Liver (tissue), 9 donors: Measurements from ENCODE around the gene ADGRB2. TPM values are rescaled to one million over a fixed set of nuclear protein-coding genes. Genes with fewer than 3 reads are reported as not detected.

ENCODE experiments used
- DNase-seq: peaks from one replicate; pipeline ENCODE4 v3.0.0-alpha.2; 2017; ENCODE audit warnings: low spot score
- H3K27ac ChIP-seq, 2 donors: one replicate each; pipeline ENCODE4 v1.7.0; 2013; ENCODE audit warnings: inconsistent platforms in 2 of 2, low read length in 2 of 2, control low read depth in 1 of 2, low read depth in 1 of 2, mild to moderate bottlenecking in 1 of 2
- H3K27me3 ChIP-seq, 4 donors: one replicate each; pipeline versions ENCODE4 v1.6.1 to v1.7.0; 2013; ENCODE audit warnings: low read length in 3 of 4, inconsistent platforms in 1 of 4, mild to moderate bottlenecking in 1 of 4, moderate library complexity in 1 of 4; ENCODE audit not compliant: control insufficient read depth in 4 of 4, insufficient read depth in 4 of 4
- H3K36me3 ChIP-seq, 4 donors: one replicate each; pipeline versions ENCODE4 v1.6.1 to v1.7.0; 2013; ENCODE audit warnings: low read length in 3 of 4, mild to moderate bottlenecking in 3 of 4, low read depth in 1 of 4, moderate library complexity in 1 of 4; ENCODE audit not compliant: control insufficient read depth in 4 of 4, insufficient read depth in 3 of 4
- H3K4me1 ChIP-seq, 4 donors: one replicate each; pipeline versions ENCODE4 v1.6.1 to v1.7.0; 2013; ENCODE audit warnings: low read length in 3 of 4, mild to moderate bottlenecking in 3 of 4, moderate library complexity in 1 of 4; ENCODE audit not compliant: control insufficient read depth in 4 of 4, insufficient read depth in 4 of 4
- H3K4me3 ChIP-seq, 3 donors: one replicate each; pipeline versions ENCODE4 v1.6.1 to v1.7.0; 2013; ENCODE audit warnings: low read length in 3 of 3, control low read depth in 1 of 3, low read depth in 1 of 3, mild to moderate bottlenecking in 1 of 3
- H3K9ac ChIP-seq, 2 donors: one replicate each; pipeline ENCODE4 v1.7.0; 2013; ENCODE audit warnings: low read length in 2 of 2, mild to moderate bottlenecking in 2 of 2, moderate library complexity in 2 of 2, control low read depth in 1 of 2, low read depth in 1 of 2
- H3K9me3 ChIP-seq, 4 donors: one replicate each; pipeline versions ENCODE4 v1.6.1 to v1.7.0; 2013; ENCODE audit warnings: low read length in 3 of 4; ENCODE audit not compliant: control insufficient read depth in 4 of 4
- EGR1 ChIP-seq, 2 donors: IDR thresholded peaks; 2 replicates each; pipeline ENCODE4 v1.6.1; 2016 to 2018; ENCODE audit warnings: antibody characterized with exemption in 2 of 2, low read depth in 2 of 2
- FOXA1 ChIP-seq: IDR thresholded peaks from 2 replicates; pipeline ENCODE4 v1.6.1; 2016; ENCODE audit warnings: antibody characterized with exemption
- FOXA2 ChIP-seq: IDR thresholded peaks from 2 replicates; pipeline ENCODE4 v1.6.1; 2016; ENCODE audit warnings: antibody characterized with exemption
- GABPA ChIP-seq, 2 donors: IDR thresholded peaks in 1 of 2; conservative IDR thresholded peaks in 1 of 2; 2 replicates each; pipeline ENCODE4 v1.6.1; 2016; ENCODE audit warnings: antibody characterized with exemption in 2 of 2, mild to moderate bottlenecking in 1 of 2, moderate library complexity in 1 of 2
- HNF4A ChIP-seq, 2 donors: conservative IDR thresholded peaks; 2 replicates each; pipeline ENCODE4 v1.6.1; 2016; ENCODE audit warnings: antibody characterized with exemption in 2 of 2, mild to moderate bottlenecking in 2 of 2
- HNF4G ChIP-seq: IDR thresholded peaks from 2 replicates; pipeline ENCODE4 v1.6.1; 2016; ENCODE audit warnings: antibody characterized with exemption
- JUND ChIP-seq, 2 donors: IDR thresholded peaks; 2 replicates each; pipeline ENCODE4 v1.6.1; 2016; ENCODE audit warnings: antibody characterized with exemption in 2 of 2
- NR2F2 ChIP-seq: IDR thresholded peaks from 2 replicates; pipeline ENCODE4 v1.6.1; 2016; ENCODE audit warnings: antibody characterized with exemption
- RAD21 ChIP-seq, 2 donors: IDR thresholded peaks; 2 replicates each; pipeline ENCODE4 v1.6.1; 2016; ENCODE audit warnings: antibody characterized with exemption in 2 of 2, mild to moderate bottlenecking in 2 of 2
- RXRA ChIP-seq, 2 donors: IDR thresholded peaks; 2 replicates each; pipeline ENCODE4 v1.6.1; 2017 to 2018; ENCODE audit warnings: antibody characterized with exemption in 2 of 2, mild to moderate bottlenecking in 1 of 2
- TAF1 ChIP-seq: conservative IDR thresholded peaks from 2 replicates; pipeline ENCODE4 v1.6.1; 2016; ENCODE audit warnings: antibody characterized with exemption, mild to moderate bottlenecking
- YY1 ChIP-seq: IDR thresholded peaks from 2 replicates; pipeline ENCODE4 v1.6.1; 2016; ENCODE audit warnings: antibody characterized with exemption, mild to moderate bottlenecking
- WGBS: extraction: QIAGEN DNeasy Blood & Tissue Kit; methylation state at CpG from one replicate; pipeline ENCODE4 v1.1.7; 2013; 5-methylcytosine and 5-hydroxymethylcytosine counted together
- polyA plus RNA-seq, 2 donors: library from polyadenylated mRNA; stranded (reverse) in 1 of 2; unstranded in 1 of 2; fragments of 200-250 nt in 1 of 2; fragments of >200 nt in 1 of 2; fragmentation: Nextera tagmentation in 1 of 2; extraction: Ambion mirVana in 1 of 2; gene quantifications; one replicate each; pipeline versions ENCODE4 v1.2.1 to v1.2.3, GENCODE V29; 2013 to 2015
- total RNA-seq, 2 donors: library from RNA; depleted of rRNA; stranded (reverse); fragments of >200 nt; gene quantifications; one replicate each; pipeline ENCODE4 v1.2.3, GENCODE V29; 2014
- TF ChIP-seq, protein P1 (sequence below): IDR thresholded peaks from 2 replicates; pipeline ENCODE4 v1.6.1; 2016; ENCODE audit warnings: antibody characterized with exemption, mild to moderate bottlenecking
- TF ChIP-seq, protein P2 (sequence below): IDR thresholded peaks from 2 replicates; pipeline ENCODE4 v1.6.1; 2016; ENCODE audit warnings: antibody characterized with exemption
- TF ChIP-seq, protein P3 (sequence below): IDR thresholded peaks from 2 replicates; pipeline ENCODE4 v1.6.1; 2016; ENCODE audit warnings: antibody characterized with exemption
- TF ChIP-seq, protein P4 (sequence below): IDR thresholded peaks from 2 replicates; pipeline ENCODE4 v1.6.1; 2016; ENCODE audit warnings: antibody characterized with exemption
- donor health status: healthy.
- donor health status: healthy.
- donor health status: healthy.
- donor health status: healthy.
- donor health status: healthy.

The ADGRB2 gene
- total and polyA plus RNA-seq, 4 donors = under 0.01 to 0.05 (median 0.05) TPM; not detected in 1

DNA sequence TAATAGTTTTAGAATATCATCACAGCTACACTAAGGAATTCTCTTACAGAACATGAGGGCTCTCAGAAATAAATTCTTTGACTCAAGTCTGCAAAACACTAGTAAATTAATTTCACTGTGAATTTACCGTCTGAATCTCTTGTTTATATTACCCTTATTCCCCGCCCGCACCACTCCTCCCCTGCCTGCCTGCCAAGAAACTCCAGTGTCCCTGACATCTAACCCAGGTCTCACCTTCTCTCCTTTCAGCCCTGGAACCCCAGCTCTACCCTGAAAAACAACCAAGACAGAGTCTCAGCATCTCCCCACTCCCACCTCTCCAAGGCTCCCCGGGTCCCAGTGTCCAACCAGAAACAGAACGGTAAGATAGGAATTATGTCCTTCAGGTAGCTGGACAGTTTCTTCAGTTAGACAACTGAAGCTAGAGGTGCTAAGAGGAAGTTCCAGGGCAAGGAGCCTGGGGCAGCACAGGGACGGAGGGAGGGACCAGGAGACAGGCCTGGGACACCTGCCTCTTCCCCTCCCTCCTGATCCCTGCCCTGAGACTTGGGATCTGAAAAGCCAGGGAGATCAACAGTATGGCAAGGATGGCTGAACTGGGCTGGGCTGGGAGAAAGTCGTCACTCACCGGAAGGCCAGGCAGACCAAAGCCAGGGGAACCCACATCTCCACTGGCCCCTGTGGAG is 75.8 kb downstream of the ADGRB2 start:
- no peaks in the 10 kb centered on the region for H3K36me3 ChIP-seq

DNA sequence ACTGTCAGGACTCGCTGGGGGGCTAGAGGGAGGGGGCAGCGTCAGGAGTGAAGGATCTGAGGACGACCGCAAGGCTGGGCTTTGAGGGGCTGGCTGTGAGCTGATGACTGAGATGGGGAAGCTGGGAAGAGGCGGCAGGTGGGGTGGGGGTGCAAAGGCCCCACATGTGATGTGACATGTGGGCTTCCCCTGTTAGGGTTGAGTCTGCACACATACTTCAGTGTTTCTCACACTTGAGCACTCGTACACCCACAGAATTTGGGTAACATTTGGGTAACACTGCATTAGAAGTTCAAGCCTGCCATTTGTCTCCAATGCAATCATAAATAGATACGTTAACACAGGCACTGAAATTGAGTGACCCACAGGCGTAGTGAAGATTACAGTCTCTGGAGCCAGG is 76.5 kb downstream of the ADGRB2 start:
- H3K27me3 ChIP-seq = no peaks in the 10 kb centered on the region
- WGBS = 83% methylated on average over 8 of the region's 8 CpGs
- no peak for DNase-seq

More for the DNA sequence above, 75.8 kb downstream of the ADGRB2 start:
- TF ChIP-seq GABPA (IDR thresholded peaks at IDR 0.05 in 1 of 2, conservative IDR thresholded peaks at IDR 0.05 in 1 of 2) = no peak
- no peak for TF ChIP-seq HNF4G
- TF ChIP-seq YY1 = no peak
- no peak for TF ChIP-seq TAF1
- TF ChIP-seq FOXA2 = no peak
- TF ChIP-seq JUND (IDR thresholded peaks at IDR 0.05) = no peak
- TF ChIP-seq EGR1 (IDR thresholded peaks at IDR 0.05; ENCODE audit: low read depth in 2 of 2) = no peak
- TF ChIP-seq NR2F2 = no peak
- no peak for TF ChIP-seq RAD21 (IDR thresholded peaks at IDR 0.05)
- TF ChIP-seq, protein P1, sequence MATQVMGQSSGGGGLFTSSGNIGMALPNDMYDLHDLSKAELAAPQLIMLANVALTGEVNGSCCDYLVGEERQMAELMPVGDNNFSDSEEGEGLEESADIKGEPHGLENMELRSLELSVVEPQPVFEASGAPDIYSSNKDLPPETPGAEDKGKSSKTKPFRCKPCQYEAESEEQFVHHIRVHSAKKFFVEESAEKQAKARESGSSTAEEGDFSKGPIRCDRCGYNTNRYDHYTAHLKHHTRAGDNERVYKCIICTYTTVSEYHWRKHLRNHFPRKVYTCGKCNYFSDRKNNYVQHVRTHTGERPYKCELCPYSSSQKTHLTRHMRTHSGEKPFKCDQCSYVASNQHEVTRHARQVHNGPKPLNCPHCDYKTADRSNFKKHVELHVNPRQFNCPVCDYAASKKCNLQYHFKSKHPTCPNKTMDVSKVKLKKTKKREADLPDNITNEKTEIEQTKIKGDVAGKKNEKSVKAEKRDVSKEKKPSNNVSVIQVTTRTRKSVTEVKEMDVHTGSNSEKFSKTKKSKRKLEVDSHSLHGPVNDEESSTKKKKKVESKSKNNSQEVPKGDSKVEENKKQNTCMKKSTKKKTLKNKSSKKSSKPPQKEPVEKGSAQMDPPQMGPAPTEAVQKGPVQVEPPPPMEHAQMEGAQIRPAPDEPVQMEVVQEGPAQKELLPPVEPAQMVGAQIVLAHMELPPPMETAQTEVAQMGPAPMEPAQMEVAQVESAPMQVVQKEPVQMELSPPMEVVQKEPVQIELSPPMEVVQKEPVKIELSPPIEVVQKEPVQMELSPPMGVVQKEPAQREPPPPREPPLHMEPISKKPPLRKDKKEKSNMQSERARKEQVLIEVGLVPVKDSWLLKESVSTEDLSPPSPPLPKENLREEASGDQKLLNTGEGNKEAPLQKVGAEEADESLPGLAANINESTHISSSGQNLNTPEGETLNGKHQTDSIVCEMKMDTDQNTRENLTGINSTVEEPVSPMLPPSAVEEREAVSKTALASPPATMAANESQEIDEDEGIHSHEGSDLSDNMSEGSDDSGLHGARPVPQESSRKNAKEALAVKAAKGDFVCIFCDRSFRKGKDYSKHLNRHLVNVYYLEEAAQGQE = no peak
- TF ChIP-seq FOXA1 = no peak
- TF ChIP-seq, protein P2, sequence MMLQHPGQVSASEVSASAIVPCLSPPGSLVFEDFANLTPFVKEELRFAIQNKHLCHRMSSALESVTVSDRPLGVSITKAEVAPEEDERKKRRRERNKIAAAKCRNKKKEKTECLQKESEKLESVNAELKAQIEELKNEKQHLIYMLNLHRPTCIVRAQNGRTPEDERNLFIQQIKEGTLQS = no peak
- DNase-seq = no peak
- H3K4me3 ChIP-seq = no peak overlapping the region
- 70% methylated on average over 8 of the region's 8 CpGs for WGBS
- no peaks in the 10 kb centered on the region for H3K9me3 ChIP-seq
- H3K27ac ChIP-seq = no peak overlapping the region
- no peaks in the 10 kb centered on the region for H3K27me3 ChIP-seq
- H3K4me1 ChIP-seq = no peaks in the 10 kb centered on the region
- H3K9ac ChIP-seq = no peak overlapping the region

More for the DNA sequence above, 76.5 kb downstream of the ADGRB2 start:
- H3K36me3 ChIP-seq = no peaks in the 10 kb centered on the region
- H3K27ac ChIP-seq = no peak overlapping the region
- no peak overlapping the region for H3K9ac ChIP-seq
- TF ChIP-seq RAD21 (IDR thresholded peaks at IDR 0.05) (no peak), RXRA (IDR thresholded peaks at IDR 0.05) (no peak), HNF4A (conservative IDR thresholded peaks at IDR 0.05) (no peak), JUND (IDR thresholded peaks at IDR 0.05) (no peak), NR2F2 (no peak), TAF1 (no peak), GABPA (IDR thresholded peaks at IDR 0.05 in 1 of 2, conservative IDR thresholded peaks at IDR 0.05 in 1 of 2) (no peak), EGR1 (IDR thresholded peaks at IDR 0.05; ENCODE audit: low read depth in 2 of 2) (no peak), YY1 (no peak)
- TF ChIP-seq, protein P1 = no peak
- TF ChIP-seq, protein P3, sequence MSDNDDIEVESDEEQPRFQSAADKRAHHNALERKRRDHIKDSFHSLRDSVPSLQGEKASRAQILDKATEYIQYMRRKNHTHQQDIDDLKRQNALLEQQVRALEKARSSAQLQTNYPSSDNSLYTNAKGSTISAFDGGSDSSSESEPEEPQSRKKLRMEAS = no peak
- TF ChIP-seq, protein P4, sequence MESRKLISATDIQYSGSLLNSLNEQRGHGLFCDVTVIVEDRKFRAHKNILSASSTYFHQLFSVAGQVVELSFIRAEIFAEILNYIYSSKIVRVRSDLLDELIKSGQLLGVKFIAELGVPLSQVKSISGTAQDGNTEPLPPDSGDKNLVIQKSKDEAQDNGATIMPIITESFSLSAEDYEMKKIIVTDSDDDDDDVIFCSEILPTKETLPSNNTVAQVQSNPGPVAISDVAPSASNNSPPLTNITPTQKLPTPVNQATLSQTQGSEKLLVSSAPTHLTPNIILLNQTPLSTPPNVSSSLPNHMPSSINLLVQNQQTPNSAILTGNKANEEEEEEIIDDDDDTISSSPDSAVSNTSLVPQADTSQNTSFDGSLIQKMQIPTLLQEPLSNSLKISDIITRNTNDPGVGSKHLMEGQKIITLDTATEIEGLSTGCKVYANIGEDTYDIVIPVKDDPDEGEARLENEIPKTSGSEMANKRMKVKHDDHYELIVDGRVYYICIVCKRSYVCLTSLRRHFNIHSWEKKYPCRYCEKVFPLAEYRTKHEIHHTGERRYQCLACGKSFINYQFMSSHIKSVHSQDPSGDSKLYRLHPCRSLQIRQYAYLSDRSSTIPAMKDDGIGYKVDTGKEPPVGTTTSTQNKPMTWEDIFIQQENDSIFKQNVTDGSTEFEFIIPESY = no peak
- TF ChIP-seq, protein P2 = no peak
- no peaks in the 10 kb centered on the region for H3K9me3 ChIP-seq
- no peak overlapping the region for H3K4me3 ChIP-seq
- H3K4me1 ChIP-seq = no peaks in the 10 kb centered on the region
